Left ventricle myocardium inferior (tissue), 1 donor: Measurements from ENCODE around the gene MACC1. TPM values are rescaled to one million over a fixed set of nuclear protein-coding genes. Genes with fewer than 3 reads are reported as not detected.

ENCODE experiments used
- DNase-seq: peaks from one replicate; pipeline ENCODE4 v3.0.0-alpha.2; 2020
- H3K27ac ChIP-seq: fragments of 200-600 bp; replicated peaks from 2 replicates; pipeline ENCODE4 v1.8.0; 2021
- H3K27me3 ChIP-seq: fragments of 200-600 bp; 2 replicates; pipeline ENCODE4 v1.8.0; 2021; ENCODE audit warnings: low read depth
- H3K36me3 ChIP-seq: fragments of 200-600 bp; 2 replicates; pipeline ENCODE4 v1.8.0; 2021
- H3K4me1 ChIP-seq: fragments of 200-600 bp; 2 replicates; pipeline ENCODE4 v1.8.0; 2021
- H3K4me3 ChIP-seq: fragments of 200-600 bp; 2 replicates; pipeline ENCODE4 v1.8.0; 2021; ENCODE audit warnings: mild to moderate bottlenecking, moderate library complexity
- H3K9me3 ChIP-seq: fragments of 200-600 bp; replicated peaks from 2 replicates; pipeline ENCODE4 v1.8.0; 2021
- intact Hi-C: fragments of 100-400 bp; cut with micrococcal nuclease; formaldehyde crosslinking; loops from one replicate; pipeline ENCODE4 v1.11.0; 2022
- total RNA-seq: library from RNA; stranded (reverse); fragmentation: NEBNext Ultra II Directional; extraction: Animal tissue kit (Norgen Biotek cat#: 25700); gene quantifications from one replicate; pipeline ENCODE4 v1.2.1, GENCODE V29; 2021
- TF ChIP-seq, protein P1 (sequence below): fragments of 200-600 bp; IDR thresholded peaks from 2 replicates; pipeline ENCODE4 v1.8.0; 2021; ENCODE audit warnings: antibody characterized with exemption, mild to moderate bottlenecking, borderline replicate concordance
- donor health status: DM: no; HTN: yes; CAD: no; lungs with severe emphysema.

MACC1 gene
- total RNA-seq, 1 donor from 2014 or later = 0.03 TPM

DNA sequence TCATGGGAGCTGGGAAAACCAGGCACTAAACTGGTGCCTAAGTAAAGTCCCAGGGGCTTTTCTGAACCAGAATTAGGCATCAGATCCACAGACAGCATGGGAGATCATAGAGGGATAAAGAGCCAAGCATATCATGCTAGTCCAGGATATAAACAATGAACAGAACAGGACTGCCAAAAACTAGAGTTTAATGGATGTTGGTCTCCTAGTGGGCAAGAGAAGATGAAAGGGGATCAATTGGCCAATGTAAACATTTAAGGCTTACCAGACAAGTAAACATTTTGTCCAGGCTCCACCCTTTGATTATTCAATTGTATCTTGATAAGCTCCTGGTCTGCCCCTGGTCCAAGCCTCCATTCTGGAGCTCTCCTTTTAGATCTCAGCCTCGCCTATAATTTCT, 18.9 kb downstream of the MACC1 start:
- TF ChIP-seq, protein P1, sequence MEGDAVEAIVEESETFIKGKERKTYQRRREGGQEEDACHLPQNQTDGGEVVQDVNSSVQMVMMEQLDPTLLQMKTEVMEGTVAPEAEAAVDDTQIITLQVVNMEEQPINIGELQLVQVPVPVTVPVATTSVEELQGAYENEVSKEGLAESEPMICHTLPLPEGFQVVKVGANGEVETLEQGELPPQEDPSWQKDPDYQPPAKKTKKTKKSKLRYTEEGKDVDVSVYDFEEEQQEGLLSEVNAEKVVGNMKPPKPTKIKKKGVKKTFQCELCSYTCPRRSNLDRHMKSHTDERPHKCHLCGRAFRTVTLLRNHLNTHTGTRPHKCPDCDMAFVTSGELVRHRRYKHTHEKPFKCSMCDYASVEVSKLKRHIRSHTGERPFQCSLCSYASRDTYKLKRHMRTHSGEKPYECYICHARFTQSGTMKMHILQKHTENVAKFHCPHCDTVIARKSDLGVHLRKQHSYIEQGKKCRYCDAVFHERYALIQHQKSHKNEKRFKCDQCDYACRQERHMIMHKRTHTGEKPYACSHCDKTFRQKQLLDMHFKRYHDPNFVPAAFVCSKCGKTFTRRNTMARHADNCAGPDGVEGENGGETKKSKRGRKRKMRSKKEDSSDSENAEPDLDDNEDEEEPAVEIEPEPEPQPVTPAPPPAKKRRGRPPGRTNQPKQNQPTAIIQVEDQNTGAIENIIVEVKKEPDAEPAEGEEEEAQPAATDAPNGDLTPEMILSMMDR = no peak
- Histone ChIP-seq H3K4me3 (no peak overlapping the region), H3K4me1 (peaks cover 5% of the 10 kb centered on the region), H3K27ac (no peak overlapping the region), H3K27me3 (no peaks in the 10 kb centered on the region), H3K36me3 (no peaks in the 10 kb centered on the region), H3K9me3 (no peaks in the 10 kb centered on the region)
- intact Hi-C loops = no loop called here
- no peak for DNase-seq

DNA sequence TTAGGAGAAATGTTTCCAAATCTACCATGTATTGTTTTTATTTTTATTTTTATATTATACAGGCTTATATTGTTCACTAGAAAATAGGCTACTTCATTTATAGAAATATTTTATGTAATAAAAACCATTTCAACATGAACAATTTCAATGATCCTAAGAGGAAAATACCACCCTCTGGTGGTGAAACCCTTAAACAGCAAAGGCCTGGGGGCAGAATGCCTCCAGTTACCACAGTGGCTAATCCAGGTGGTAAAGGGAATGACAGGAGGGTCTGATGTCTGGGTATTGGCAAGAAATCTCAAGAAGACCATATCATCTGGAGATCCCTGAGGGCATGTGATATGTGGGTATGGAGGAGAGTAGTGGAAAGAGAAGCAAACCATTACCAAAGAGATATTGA, 19.3 kb downstream of the MACC1 start:
- Histone ChIP-seq H3K27me3 (no peaks in the 10 kb centered on the region), H3K36me3 (no peaks in the 10 kb centered on the region), H3K4me1 (peaks cover 5% of the 10 kb centered on the region), H3K9me3 (no peaks in the 10 kb centered on the region), H3K4me3 (no peak overlapping the region), H3K27ac (no peak overlapping the region)
- no peak for DNase-seq
- intact Hi-C loops = no loop called here
- TF ChIP-seq, protein P1 = peak; percentile 35

DNA sequence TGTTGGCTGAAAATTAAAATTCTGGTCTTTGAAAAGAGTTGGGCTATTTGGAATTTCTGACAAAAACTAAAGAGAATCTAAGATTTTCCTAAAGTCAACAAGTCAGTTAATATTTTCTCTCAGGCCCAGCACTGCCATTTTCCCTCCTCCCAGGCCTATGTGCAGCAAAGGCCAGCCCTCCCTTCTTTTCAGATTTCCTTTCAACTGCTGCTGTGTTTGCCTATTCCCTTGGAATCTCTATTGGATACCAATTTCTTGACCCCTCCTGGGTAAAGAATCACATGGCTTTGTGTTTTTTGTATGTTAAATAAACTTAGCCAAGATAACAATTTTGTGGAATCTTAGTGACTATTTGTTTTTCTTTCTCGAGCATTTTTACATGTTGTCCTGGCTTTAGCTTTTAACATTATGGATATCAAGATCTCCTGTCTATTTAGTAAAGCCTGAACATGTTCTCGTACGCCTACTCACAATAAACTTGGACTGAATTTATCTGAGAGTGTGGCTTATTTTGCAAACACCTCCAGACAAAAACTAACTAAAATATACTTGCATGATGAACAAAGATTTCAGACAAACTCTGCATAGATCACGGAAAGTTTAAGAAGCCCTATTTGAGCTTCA, 19.9 kb downstream of the MACC1 start:
- intact Hi-C loops = no loop called here
- no peak overlapping the region for H3K4me3 ChIP-seq
- TF ChIP-seq, protein P1 = no peak
- no peaks in the 10 kb centered on the region for H3K27me3 ChIP-seq
- H3K4me1 ChIP-seq = peaks cover 5% of the 10 kb centered on the region
- no peak overlapping the region for H3K27ac ChIP-seq
- no peaks in the 10 kb centered on the region for H3K9me3 ChIP-seq
- H3K36me3 ChIP-seq = no peaks in the 10 kb centered on the region
- no peak for DNase-seq

DNA sequence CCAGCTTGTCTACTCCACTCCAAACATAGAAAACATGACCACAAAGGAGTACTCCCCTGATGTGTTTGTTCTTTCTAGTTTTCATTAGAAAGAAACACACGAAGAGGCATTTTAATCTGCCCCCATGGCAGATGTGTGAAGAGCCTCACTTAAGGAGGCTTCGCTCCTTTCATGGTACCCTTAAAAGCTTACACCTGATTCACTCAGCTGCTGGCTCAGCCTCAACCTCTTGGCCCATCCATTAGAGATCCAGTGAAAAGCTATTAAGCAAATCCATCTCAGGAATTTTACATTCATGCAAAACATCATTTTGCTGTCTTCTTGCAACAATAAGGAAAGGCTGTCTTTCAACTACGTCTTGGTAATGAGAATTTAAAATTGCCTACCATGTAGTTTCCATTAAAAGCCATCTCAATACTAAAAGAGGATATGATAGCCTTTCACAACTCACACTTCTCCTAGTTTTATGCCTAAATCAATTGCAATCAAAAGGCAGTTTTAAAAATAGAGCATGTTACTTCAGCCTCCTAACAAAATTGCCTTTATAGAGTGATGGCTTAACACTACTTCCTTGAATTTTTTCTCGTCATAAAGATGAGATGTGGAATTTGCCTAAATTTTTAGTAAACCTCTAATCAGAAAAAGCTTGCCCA, 22.7 kb downstream of the MACC1 start:
- intact Hi-C loops = no loop called here
- TF ChIP-seq, protein P1 = no peak

GRCh38 chr7:20193873-20194272, 23.3 kb downstream of the MACC1 start:
- intact Hi-C loops = no loop called here
- DNase-seq = no peak
- no peaks in the 10 kb centered on the region for H3K4me1 ChIP-seq
- no peak overlapping the region for H3K27ac ChIP-seq
- TF ChIP-seq, protein P1 = no peak
- H3K9me3 ChIP-seq = peaks cover 14% of the 10 kb centered on the region
- no peaks in the 10 kb centered on the region for H3K27me3 ChIP-seq
- H3K36me3 ChIP-seq = no peaks in the 10 kb centered on the region
- H3K4me3 ChIP-seq = no peak overlapping the region

More for the DNA sequence above, 22.7 kb downstream of the MACC1 start:
- Histone ChIP-seq H3K4me1 (peaks cover 5% of the 10 kb centered on the region), H3K36me3 (no peaks in the 10 kb centered on the region), H3K27ac (no peak overlapping the region), H3K9me3 (peaks cover 8% of the 10 kb centered on the region), H3K27me3 (no peaks in the 10 kb centered on the region), H3K4me3 (no peak overlapping the region)
- DNase-seq = no peak
